LoVo (cell line): ENCODE measurements around the gene GMNN.
"Not testable (repeated sequence)": the region's sequence is repeated elsewhere in the genome, so short reads cannot be mapped to it uniquely, and the experiment has no call there.

ENCODE experiments used
- DNase-seq: peaks from one replicate; pipeline ENCODE4 v3.0.0-alpha.2; 2016; ENCODE audit warnings: low spot score

GMNN gene

GRCh38 chr6:24761851-24762250 is 12.9 kb upstream of the GMNN start:
- no peak for DNase-seq

- DNase-seq = peak; percentile 50
Measured at GRCh38 chr6:24763578-24763977, 11.2 kb upstream of the GMNN start.

GRCh38 chr6:24764833-24765828 is 9.6 kb upstream of the GMNN start:
- not testable (repeated sequence) for DNase-seq

GRCh38 chr6:24765968-24766367 is 8.8 kb upstream of the GMNN start:
- not testable (repeated sequence) for DNase-seq

GRCh38 chr6:24766680-24767462 is 7.9 kb upstream of the GMNN start:
- DNase-seq = peak; percentile 52

- no peak for DNase-seq
Measured at GRCh38 chr6:24768361-24768760, 6.4 kb upstream of the GMNN start.

- no peak for DNase-seq
Measured at GRCh38 chr6:24775520-24776058, 852 bp downstream of the GMNN start.

GRCh38 chr6:24777227-24777626 is 2.5 kb downstream of the GMNN start:
- no peak for DNase-seq

- DNase-seq = no peak
Measured at GRCh38 chr6:24778121-24778520, 3.4 kb downstream of the GMNN start.

GRCh38 chr6:24778878-24779277 is 4.1 kb downstream of the GMNN start:
- no peak for DNase-seq

GRCh38 chr6:24779416-24780016 is 4.8 kb downstream of the GMNN start:
- DNase-seq = peak; percentile 32

- DNase-seq = no peak
Measured at GRCh38 chr6:24780206-24780605, 5.5 kb downstream of the GMNN start.

- no peak for DNase-seq
Measured at GRCh38 chr6:24788031-24788665, 13.4 kb downstream of the GMNN start.

GRCh38 chr6:24795106-24795505 is 20.4 kb downstream of the GMNN start:
- DNase-seq = no peak

GRCh38 chr6:24796616-24797290 is 22.0 kb downstream of the GMNN start:
- no peak for DNase-seq

GRCh38 chr6:24797596-24798216 is 23.0 kb downstream of the GMNN start:
- DNase-seq = no peak

GRCh38 chr6:24798740-24799540 is 24.2 kb downstream of the GMNN start, which contains the start of gene ARMH2:
TSS of gene ARMH2 (minus strand) at chr6:24798917. CDS start at chr6:24798857, 60 bp downstream.
- no peak for DNase-seq

GRCh38 chr6:24799541-24799915 is 24.8 kb downstream of the GMNN start:
- no peak for DNase-seq

GRCh38 chr6:24802271-24803059 is 27.7 kb downstream of the GMNN start:
- peak; percentile 26 for DNase-seq
